Stimulated activated CD4-positive, alpha-beta T cell treated with anti-CD3 and anti-CD28 coated beads, TNF-alpha, amount 100 ng/mL, for 4 hours (primary cell): Measurements from ENCODE around the gene MTHFS.

Source experiments
- DNase-seq, 3 experiments: peaks; one replicate each; pipeline ENCODE4 v3.0.0-alpha.2; 2020; ENCODE audit warnings: low read depth in 3 of 3

MTHFS gene

DNA sequence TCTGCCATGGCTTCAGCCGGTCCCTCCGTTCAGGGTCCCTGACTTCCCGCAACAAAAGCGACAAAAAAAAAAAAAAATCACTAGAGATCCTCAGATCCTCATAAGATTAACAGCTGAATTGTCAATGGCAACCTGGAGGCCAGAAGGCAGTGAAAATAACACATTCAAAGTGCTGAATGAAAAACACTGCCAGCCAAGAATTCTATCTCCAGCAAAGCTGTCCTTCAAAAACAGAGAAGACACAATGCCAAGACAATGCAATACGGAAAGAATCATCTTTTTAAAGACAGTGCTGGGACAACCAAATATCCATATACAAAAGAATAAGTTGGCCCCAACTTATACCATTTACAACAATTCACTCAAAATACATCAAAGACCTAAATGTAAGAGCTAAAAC is 21.6 kb downstream of the MTHFS start:
- no peak for DNase-seq

DNA sequence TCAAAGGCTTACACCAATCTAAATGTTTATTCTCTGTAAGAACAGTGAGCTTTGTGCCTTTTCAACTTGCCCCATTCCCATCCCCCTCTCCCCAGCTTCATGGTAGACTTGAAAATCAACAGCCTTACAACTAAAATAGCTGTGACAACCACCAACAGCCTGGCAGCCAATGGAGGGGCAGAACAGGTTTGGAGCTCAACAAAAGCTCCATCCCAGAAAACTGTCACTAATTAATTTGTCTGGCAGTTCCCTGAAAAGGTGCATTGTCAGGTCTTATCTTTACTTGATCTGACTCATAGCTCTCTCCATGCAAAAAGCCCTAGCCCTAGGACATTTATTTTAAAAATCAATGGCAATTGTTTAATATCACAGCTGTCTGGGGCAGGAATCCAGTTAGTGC is 22.6 kb downstream of the MTHFS start:
- DNase-seq = no peak

DNA sequence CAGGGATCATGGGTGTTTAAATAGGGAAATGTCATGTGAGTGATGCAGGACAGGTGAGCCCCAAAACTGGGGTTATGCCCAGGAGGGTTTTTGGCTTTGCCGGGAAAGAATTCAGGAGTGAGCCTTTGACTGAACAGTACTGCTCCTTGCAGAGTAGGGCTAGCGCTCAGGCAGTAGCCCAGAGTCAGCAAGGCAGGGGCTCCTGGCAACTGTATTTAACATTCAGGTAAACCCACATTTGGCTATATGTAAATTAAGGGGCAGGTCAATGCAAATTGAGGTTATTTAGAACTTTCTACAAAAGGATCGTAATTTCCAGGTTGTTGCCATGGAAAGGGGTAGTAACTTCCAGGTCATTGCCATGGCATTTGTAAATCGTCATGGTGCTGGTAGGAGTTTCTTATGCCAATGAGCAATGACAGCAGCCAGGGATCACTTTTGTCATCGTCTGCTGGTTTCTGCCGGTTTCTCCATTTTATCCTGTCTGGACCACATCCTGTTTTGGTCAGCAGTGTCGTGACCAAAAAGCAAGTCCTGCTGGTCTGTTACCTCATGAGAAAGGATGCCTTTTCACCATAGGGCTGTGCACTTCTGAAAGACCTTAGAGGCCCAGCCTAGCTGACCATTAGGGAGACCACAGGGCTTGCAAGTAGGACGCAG is 24.3 kb downstream of the MTHFS start:
- no peak for DNase-seq

GRCh38 chr15:79868554-79868953 is 28.3 kb downstream of the MTHFS start:
- no peak for DNase-seq

- no peak for DNase-seq
Observed at GRCh38 chr15:79863886-79864285, 32.9 kb downstream of the MTHFS start.

DNA sequence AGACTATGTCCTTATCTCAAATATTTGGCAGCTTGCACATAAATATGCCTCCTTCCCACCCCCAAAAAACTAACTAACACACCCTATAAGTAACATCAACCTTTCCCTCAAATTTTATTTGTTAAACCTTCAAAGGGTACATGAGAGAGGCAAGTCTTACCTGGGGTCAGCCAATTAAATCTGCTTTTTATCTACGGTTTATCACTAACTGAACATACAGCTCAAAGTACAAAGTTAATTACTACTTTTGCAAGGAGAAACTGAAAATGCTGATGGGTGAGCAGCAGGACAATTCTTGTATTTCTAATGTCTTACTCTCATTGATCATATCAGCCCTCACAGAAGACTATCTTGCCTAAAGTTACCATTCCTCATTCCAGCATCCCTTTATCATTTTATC is 34.6 kb downstream of the MTHFS start:
- no peak for DNase-seq

DNA sequence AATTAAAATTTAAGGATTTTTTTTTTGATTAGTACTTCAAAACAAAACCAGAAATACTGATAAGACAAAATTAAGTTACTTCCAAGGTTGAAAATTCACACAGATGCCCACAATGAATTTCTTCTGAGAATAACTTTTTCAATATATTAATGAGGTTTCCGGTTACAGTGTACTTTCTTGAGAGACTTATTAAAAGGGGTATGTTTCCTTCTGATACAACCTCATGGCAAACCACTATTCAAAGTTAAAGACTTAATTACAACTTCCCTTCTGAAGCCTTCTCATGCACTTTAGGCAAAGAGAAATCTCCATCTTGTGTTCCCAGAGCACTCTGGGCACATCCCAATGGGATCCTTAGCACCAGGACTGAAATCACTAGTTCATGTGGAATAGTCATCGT is 36.2 kb downstream of the MTHFS start:
- no peak for DNase-seq

DNA sequence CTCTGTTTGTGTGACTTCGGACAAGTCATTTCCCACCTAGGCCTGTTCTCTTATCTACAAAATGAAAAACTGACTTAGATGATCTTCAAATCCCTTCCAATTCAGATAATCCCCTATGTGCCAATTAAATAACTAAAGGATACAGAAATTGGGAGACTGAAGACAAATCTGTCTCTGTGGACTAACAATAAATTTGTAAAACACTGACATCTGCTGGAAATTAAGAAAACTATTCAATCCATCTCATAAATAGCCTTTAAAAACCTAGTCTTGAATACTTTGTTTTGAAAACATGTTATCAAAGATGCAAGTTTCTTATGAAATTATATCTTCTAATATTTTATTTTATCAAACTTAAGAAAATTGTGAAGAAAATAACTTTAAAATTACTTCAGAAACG is 38.3 kb downstream of the MTHFS start:
- DNase-seq = no peak

DNA sequence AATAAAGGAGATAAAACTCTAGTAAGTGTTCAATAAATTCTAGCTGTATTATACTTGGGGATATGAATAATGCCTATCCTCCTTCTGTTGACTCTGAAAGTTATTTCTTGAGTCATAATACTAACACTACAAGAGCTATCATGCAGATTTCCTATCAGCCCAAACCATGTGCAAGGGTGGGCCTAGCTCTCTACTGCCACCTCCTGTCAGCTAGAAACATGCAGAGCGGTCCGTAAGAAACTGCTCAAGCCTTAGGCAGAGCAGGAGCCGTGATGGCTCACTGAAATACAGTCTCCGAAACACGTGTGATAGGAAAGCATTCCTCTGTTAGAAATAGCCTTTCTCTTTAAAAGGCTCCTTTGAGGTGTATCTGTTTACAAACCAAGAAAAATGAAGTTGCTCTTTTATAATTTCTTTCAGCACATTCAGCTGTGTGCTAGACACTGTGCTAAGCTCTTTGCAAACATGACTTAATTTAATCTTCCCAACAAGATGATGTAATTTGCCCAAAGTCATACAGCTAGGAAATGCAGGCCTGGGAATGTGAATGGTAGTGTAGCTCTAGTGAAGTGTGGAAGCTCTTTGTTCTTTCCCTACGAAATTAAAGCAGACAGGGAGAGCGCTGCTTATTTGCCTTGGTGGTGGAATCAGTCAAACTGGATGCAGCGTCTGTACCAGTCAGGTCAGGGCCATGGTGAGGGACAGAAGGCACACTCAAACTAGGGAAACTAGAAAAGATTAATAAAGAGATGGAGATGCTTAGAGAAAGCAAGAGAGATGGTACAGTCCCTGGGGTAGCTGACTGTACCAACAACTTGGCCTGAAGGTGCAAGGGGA is 43.1 kb downstream of the MTHFS start:
- peak; percentile 21 to 49 (median 37) for DNase-seq

DNA sequence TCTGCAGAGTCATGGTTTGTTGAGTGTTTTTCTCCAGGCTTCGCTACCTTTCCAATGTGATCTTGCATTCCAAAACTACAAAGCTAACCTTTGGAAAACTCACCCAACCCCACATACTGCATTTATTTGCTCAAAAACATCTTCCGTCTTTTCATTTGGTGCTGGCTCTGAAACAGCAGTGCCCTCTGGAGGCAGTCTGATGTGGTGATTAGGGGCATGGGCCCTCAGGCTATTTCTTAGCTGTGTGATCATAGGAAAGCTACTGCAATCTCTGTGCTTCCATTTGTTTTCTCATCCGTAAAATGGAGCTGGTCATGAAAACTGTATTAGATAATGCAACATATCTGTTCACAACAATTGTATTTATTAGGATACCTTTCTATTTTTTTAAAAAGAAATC is 47.0 kb downstream of the MTHFS start:
- DNase-seq = no peak

GRCh38 chr15:79846539-79846938 is 50.3 kb downstream of the MTHFS start:
- no peak for DNase-seq

GRCh38 chr15:79844221-79844620 is 52.6 kb downstream of the MTHFS start:
- DNase-seq = no peak

- no peak for DNase-seq
Observed at GRCh38 chr15:79837846-79838245, 59.0 kb downstream of the MTHFS start.

DNA sequence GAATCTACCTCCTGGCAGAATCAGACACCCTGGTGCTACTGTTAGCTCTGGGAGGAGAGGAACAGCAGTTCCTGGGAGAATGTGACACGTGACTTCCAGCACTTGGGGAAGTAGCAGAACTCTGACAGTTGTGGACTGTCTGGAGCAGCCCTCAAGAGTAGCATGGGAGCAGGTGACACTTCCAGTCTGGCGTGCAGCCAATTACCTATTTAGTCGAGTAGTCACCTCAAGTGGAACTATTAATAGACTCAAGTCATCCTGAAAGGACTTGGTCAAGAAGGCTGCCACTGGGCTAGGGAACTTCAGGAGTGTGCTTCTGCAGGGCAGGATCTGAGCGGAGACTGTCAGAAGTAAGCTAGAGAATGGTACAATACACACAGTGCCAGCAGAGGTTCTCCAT is 62.3 kb downstream of the MTHFS start:
- no peak for DNase-seq

DNA sequence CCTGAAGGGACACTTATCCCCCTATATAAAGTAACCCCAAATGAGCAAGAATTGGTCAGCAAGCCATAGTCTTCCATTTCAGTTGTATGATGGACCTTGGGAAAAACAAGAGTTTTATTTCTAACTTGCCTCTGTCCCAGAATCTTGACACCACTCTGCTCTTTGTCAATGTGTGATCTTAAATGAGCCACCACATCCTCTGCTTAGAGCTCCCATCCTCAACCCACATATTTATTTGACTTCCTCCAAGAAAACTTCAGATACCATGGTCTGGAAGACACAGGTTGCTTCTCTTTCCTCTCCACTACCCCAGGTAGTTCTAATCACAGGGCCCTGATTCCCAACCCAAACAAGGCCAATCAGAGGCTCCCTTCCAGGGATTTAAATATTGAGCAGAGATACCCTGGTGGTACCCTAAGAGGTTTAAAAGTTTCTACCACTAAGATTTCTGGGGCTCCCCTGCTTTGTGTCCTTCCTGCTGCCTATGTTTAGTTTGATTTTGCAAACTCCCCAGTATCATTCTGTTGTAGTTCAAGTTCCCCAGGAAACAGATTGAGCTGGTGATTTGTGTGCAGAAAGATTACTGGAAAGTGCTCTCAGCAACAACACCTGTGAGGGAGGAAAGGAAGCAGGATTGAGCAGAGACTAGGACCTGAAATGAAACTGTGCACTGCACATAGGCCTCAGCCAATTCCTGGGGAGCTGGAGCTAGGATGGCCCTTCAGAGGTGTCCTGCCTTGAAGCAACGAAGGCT is 64.3 kb downstream of the MTHFS start:
- DNase-seq = no peak

- no peak for DNase-seq
Observed at GRCh38 chr15:79831604-79832003, 65.2 kb downstream of the MTHFS start.

DNA sequence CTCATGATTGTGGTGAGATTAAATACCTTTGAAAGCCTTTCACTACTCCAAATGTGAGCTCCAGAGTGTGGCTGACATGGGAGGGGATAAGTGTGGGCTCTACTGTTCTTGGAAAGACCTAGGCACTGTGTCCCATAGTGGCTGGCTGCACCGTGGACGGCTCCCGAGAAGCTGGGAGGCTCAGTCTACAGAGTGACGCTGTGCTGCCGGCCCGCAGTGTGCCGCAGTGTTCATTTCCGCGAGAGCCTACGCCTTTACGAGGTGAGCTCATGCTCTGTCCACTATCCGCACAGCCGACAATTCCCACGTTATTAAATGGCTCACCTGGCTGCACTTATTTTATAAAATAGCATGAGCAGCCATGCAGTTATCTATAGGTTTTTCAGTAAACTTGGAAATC is 66.9 kb downstream of the MTHFS start:
- DNase-seq = no peak

GRCh38 chr15:79828447-79828846 is 68.4 kb downstream of the MTHFS start:
- DNase-seq = no peak

- DNase-seq = no peak
Observed at GRCh38 chr15:79826800-79827199, 70.0 kb downstream of the MTHFS start.

- no peak for DNase-seq
Observed at GRCh38 chr15:79824136-79824701, 72.6 kb downstream of the MTHFS start.

DNA sequence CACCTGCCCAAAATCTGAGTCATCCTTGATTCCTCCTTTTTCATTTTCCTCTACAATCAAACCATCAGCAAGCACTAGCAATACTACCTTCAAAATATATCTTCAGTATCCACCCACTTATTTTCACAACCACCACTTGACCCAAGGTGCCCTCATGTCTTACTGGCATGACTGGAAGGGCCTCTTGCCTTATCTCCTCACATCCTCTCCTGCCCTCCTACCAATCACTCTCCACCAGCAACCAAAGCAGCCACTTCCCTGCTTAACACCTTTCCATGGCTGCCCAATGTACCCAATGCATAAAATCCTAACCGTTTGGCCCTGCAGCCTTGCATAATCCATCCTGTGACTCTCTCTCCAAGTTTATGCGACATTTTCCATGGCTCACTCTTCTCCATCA is 76.0 kb downstream of the MTHFS start:
- DNase-seq = no peak

DNA sequence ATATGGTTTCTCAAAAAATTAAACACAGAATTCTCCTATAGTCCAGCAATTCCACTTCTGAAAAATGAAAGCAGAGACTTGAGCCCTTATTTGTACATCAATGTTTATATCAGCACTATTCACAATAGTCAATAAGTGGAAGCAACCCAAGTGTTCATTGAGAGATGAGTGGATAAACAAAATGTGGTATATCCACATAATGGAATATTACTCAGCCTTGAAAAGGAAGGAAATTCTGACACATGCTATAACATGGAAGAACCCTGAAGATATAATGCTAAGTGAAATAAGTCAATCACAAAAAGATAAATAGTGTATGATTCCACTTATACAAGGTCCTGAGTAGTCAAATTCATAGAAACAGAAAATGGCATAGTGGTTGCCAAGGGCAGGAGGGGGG is 76.6 kb downstream of the MTHFS start:
- DNase-seq = no peak
